GM19397 (cell line): ENCODE measurements around the gene KLK14.
A peak's percentile ranks its signal among the peaks of the same experiment; 100 is the strongest.

ENCODE experiments used
- ATAC-seq: cut with Tn5 transposase; IDR thresholded peaks from one replicate; pipeline ENCODE4 v1.9.1; 2021; ENCODE audit warnings: mild to moderate bottlenecking, moderate library complexity; ENCODE audit not compliant: unreplicated experiment

KLK14 gene

DNA sequence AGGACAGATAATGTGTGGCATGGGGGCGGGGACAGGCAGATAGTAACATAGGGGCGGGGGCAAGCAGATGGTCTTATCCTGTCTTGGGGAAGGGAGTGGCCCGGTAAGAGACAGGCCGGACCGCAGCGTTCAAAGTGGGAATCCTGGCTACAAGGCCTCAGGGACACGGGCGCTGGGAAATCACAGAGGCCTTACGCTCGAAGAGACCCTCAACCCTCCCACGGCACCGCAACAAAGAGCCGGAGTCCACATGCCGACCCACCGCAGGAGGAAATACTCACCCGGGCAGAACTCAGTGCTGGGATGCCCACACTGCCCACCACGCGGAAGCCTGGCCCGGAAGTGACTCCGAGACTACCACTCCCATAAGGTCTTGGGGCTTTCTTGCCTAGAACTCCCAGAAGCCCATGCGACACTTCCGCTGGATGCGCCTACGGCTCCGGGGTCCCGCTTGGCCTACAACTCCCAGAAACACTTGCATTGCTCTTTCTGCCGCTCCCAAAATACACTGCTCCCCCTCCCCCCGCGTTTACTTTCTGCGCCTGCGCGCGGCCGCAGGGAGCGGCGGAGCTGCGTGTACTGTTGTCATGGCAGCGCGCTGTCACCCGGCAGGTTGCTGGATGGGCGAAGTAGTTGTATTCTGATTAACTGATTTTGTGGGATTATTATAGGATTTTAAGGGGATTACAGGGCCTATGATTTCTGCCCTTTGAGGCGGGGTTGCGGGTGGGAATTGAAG is 25.5 kb upstream of the KLK14 start, which contains the start of gene CTU1:
TSS of gene CTU1 (minus strand) at position 344 of the 739 bp plus-strand sequence. CDS start 3,840 bp downstream, outside the sequence.
- peak; percentile 95 for ATAC-seq

GRCh38 chr19:51107406-51108065 is 24.8 kb upstream of the KLK14 start:
- ATAC-seq, result peak; percentile 2

- no peak for ATAC-seq
Measured at GRCh38 chr19:51103926-51104341, 21.2 kb upstream of the KLK14 start.

GRCh38 chr19:51102991-51103390 is 20.3 kb upstream of the KLK14 start:
- no peak for ATAC-seq

DNA sequence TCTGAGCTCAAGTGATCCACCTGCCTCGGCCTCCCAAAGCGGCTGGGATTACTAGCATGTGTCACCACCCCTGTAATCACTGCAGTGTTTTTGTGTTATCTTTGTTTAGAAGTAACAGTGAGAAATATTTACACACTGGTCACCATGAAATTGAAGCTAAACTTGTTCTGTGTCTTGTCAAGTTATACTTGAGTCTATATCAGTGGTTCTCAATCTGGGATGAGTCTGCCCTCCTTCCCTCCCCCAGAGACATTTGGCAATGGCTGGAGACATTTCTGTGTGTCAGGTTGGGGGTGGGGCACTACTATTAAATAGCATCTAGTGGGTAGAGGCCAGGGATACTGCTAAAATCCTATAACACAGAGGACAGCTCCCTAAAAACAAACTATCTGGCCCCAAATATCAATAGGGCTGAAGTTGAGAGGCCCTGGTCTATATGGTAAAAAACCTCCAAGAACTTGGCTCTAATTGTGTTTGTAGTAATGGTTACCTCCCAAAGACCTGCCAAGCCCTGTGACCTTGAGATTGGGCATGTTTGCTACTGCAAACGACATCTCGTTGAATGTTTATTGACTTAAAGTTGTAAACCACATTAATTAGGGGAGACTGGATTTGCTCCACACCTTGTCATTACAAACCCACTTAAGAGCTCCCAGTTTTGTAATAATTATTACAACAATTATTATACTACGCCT is 18.6 kb upstream of the KLK14 start:
- no peak for ATAC-seq

DNA sequence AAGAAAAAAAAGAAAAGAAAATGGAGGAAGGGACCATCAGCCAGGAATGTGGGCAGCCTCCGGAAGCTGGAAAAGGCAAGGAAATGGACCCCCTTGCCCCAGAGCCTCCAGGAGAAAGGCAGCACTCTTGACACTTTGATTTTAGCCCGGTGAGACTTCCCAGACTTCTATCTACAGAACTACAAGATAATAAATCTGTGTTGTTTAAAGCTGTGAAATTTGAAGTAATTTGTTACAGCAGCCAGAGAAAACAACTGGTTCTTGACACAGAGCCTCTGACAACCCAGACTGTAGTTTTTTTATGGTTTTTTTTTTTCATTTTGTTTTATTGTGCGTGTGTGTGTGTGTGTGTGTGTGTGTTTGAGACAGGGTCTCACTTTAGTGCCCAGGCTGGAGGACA is 17.9 kb upstream of the KLK14 start:
- ATAC-seq, result no peak

DNA sequence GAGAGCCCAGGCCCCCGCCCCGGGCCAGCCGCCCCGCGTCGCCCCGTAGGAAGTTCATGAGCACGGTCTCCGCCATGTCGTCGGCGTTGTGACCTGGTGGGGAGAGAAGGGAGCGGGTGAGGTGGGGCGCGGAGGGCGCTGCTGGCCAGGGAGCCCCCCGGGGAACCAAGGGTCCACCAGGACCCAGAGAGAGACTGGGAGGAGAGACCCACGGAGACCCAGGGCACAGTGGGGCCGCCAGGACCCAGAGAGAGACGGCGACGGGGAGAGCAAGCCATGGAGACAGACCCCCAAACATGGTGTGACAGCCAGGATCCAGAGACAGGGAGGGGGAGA is 16.3 kb upstream of the KLK14 start:
- ATAC-seq, result no peak

- no peak for ATAC-seq
Measured at GRCh38 chr19:51098365-51099046, 15.8 kb upstream of the KLK14 start.

DNA sequence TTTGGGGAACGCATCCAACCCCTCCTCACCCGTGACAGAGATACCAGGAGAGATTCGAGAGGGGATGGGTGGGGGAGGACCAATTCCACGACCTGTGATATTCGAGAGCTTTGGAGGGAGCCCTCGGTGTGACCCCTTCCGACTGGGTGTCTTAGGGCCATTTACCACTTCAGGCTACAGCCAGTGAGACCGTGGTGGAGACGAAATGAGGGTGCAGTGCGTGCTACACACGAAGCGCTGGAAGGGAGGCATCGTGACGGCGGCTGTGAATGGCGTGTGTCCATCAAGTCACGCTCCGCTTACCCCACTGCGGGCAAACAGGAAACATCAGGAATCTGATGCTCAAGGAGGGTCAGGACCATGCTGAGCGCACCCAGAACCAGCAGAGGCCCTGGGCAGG is 15.1 kb upstream of the KLK14 start:
- ATAC-seq, result no peak

GRCh38 chr19:51097166-51097738 is 14.6 kb upstream of the KLK14 start:
- ATAC-seq, result no peak

DNA sequence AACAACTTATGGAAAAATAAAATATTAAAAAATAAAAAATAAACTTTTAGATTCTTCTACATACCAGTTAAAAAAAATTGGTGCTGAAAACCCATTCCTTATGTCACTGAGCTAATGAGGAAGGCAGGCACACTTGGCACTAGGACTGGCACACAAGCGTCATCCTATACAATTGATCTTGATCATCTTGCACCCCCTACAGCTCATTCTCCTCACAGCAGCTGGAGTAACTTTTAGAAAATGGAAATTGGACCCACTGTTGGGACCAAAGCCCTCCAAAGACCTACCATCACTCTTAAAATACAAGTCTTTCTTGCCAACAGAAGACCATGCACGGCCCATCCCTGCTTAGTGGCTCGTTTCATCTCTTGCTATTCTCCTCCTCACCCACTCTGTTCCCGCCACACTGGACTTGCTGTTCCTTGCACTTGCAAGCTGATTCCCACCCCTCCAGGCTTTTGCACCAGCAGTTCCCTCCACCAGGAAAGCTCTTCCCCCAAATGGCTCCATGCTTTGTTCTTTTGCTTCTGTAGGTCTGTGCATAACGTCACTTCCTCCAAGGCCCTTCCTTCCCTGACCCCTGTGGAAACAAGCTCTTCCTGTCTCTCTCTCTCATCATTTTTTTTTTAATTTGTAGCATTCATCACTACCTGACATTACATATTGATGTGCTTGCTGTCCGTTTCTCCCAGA is 13.9 kb upstream of the KLK14 start:
- ATAC-seq, result no peak

GRCh38 chr19:51094696-51095279 is 12.1 kb upstream of the KLK14 start:
- ATAC-seq, result no peak

DNA sequence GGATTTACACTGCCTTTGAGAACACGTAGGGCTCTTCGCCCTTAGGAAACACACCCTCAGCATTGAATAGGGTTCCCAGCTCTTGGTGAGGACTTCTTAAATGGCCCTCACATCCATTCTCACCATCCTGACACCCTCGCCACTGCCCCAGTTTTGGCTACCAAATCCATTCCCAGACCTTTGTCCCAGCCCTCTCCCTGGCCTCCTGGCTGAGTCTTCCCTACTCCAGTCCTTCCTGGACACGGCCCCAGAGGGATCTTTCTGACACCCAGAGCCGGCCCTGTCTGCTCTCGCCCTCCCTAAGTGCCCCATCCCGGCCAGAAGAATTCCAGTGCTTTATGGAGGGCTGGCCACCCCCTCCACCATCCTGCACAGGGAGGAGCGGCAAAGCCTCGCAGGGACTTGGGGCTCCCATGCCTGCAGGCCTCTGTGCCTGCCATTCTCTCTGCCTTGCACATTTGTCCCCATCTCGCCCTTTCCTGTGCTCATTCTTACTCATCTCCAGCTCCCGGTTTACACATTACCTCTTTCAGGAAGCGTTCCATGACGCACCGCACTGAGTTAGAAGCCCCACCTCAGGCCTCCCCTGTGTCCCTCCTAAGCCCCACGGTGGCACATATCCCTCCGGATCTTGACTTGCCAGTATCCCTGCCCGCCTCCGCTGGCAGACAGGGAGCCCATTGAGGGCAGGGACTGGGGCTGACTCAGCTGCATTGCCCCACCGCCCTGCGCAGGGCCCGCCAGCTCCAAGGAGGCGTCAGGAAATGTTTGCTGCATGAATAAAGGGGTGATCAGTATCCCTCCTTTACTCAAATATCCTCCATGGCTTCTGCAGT is 11.0 kb upstream of the KLK14 start:
- ATAC-seq, result no peak

DNA sequence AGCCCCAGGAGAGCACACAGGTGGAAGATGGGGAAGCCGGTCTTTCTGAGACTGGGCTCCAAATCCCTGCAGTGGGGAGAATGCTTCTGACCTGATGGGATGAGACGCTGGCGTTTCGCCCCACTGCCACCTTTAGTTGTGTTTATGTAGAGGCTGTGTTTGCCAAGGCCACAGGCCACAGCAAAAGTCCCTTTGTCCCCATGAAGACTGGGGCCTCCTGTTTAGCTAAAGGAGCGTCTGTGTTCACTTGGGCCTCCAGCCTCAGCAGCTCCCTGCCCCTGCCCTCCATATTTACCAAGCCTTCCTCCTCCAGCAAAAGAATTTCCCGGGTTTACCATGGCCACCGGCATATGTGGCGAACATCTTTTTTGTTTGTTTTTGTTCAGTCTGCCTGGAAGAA is 10.4 kb upstream of the KLK14 start:
- no peak for ATAC-seq

GRCh38 chr19:51091895-51092873 is 9.5 kb upstream of the KLK14 start:
- no peak for ATAC-seq

DNA sequence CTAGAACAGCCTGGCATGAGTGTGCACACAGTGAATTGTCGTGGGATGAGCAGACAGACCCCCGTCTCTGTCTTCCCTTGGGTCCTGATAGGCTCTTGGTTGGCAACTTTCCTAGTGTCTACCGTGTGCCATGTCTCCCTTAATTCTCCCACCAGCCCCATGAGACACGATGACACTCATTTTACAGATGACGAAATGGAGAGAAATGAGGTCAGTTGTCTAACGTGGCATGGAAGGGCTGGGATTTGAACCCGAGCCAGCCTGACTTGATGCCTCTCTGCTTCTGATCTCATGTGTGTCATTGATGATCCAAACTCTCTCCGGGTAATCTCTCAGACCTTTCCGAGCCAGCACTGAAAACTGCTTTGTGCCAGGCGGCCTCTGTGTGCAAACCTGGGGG is 8.4 kb upstream of the KLK14 start:
- ATAC-seq, result no peak

GRCh38 chr19:51090471-51090870 is 7.8 kb upstream of the KLK14 start:
- ATAC-seq, result no peak

- no peak for ATAC-seq
Measured at GRCh38 chr19:51089786-51090185, 7.1 kb upstream of the KLK14 start.
